Gastroesophageal sphincter (tissue), 4 donors: Measurements from ENCODE around the gene NPAS1. TPM values are rescaled to one million over a fixed set of nuclear protein-coding genes. Genes with fewer than 3 reads are reported as not detected.
"Not testable (repeated sequence)": the region's sequence is repeated elsewhere in the genome, so short reads cannot be mapped to it uniquely, and the experiment has no call there.

Experiments
- ATAC-seq: fragments of 150-250 bp; one replicate; pipeline ENCODE4 v1.9.1; 2016; ENCODE audit warnings: mild to moderate bottlenecking, moderate library complexity
- H3K27ac ChIP-seq, 4 donors: fragments of 200-600 bp; sonication (generic) in 3 of 4; 1 replicate in 3 of 4; 2 replicates in 1 of 4; pipeline ENCODE4 v1.5.1; 2016 to 2019
- H3K27me3 ChIP-seq: fragments of 200-600 bp; sonication (generic); one replicate; pipeline ENCODE4 v1.5.1; 2019
- H3K36me3 ChIP-seq, 2 donors: fragments of 200-600 bp; sonication (generic); one replicate each; pipeline ENCODE4 v1.5.1; 2019; ENCODE audit warnings: control low read depth in 1 of 2
- H3K4me1 ChIP-seq, 3 donors: fragments of 200-600 bp; sonication (generic); 1 replicate in 2 of 3; 2 replicates in 1 of 3; pipeline ENCODE4 v1.5.1; 2016 to 2019; ENCODE audit warnings: control low read depth in 2 of 3
- H3K4me3 ChIP-seq, 2 donors: fragments of 200-600 bp; sonication (generic); one replicate each; pipeline ENCODE4 v1.5.1; 2019; ENCODE audit warnings: mild to moderate bottlenecking in 1 of 2, moderate library complexity in 1 of 2
- H3K9me3 ChIP-seq, 3 donors: fragments of 200-600 bp; sonication (generic); one replicate each; pipeline ENCODE4 v1.5.1; 2017 to 2019; ENCODE audit warnings: control low read depth in 2 of 3
- CTCF ChIP-seq, 4 experiments: fragments of 200-600 bp in 2 of 4; fragments of 450-650 bp in 2 of 4; sonication (generic) in 1 of 4; IDR thresholded peaks; one replicate each; pipeline ENCODE4 v1.5.1; 2017 to 2019; ENCODE audit warnings: antibody characterized with exemption in 4 of 4, mild to moderate bottlenecking in 2 of 4, moderate library complexity in 2 of 4
- EP300 ChIP-seq: sonication (generic); formaldehyde crosslinking; IDR thresholded peaks from one replicate; pipeline ENCODE4 v1.6.1; 2017; ENCODE audit warnings: antibody characterized with exemption, mild to moderate bottlenecking
- POLR2A ChIP-seq, 2 donors: fragments of 450-650 bp; IDR thresholded peaks; one replicate each; pipeline ENCODE4 v1.6.1; 2017; ENCODE audit warnings: antibody characterized with exemption in 2 of 2, mild to moderate bottlenecking in 2 of 2, moderate library complexity in 1 of 2
- POLR2AphosphoS5 ChIP-seq: sonication (generic); formaldehyde crosslinking; IDR thresholded peaks from one replicate; pipeline ENCODE4 v1.6.1; 2017; ENCODE audit warnings: antibody characterized with exemption
- WGBS, 2 donors: methylation state at CpG; one replicate each; pipeline ENCODE4 v1.1.5; 2018; ENCODE audit warnings: low coverage in 1 of 2; 5-methylcytosine and 5-hydroxymethylcytosine counted together
- total RNA-seq, 4 donors: library from RNA; depleted of rRNA; stranded (reverse); fragments of >200 nt; gene quantifications; one replicate each; pipeline ENCODE4 v1.1.0, GENCODE V29; 2016

The NPAS1 gene
- total RNA-seq, 4 donors from 2014 or later: 0.85 TPM; not detected in 3

- WGBS, 2 donors: 71 to 91% methylated on average over 7 to 11 of the region's 13 CpGs
Observed at GRCh38 chr19:47075941-47076340, 56.3 kb downstream of the NPAS1 start.

GRCh38 chr19:47078351-47078750 lies 58.7 kb downstream of the NPAS1 start:
- WGBS, 2 donors: 92 to 94% methylated on average over 5 to 8 of the region's 13 CpGs
- not testable (repeated sequence) for ATAC-seq, H3K27me3 ChIP-seq, H3K4me1 ChIP-seq, H3K9me3 ChIP-seq, H3K4me3 ChIP-seq, H3K27ac ChIP-seq
- peaks cover 0 to 92% of the 10 kb centered on the region in 2 donors for H3K36me3 ChIP-seq

More at GRCh38 chr19:47075941-47076340, 56.3 kb downstream of the NPAS1 start:
- Histone ChIP-seq H3K9me3 (no peaks in the 10 kb centered on the region), H3K4me1 (peaks cover 0 to 8% (median 0%) of the 10 kb centered on the region in 3 donors), H3K27me3 (no peaks in the 10 kb centered on the region), H3K36me3 (peaks cover 0 to 92% of the 10 kb centered on the region in 2 donors), H3K27ac (no peak overlapping the region), H3K4me3 (no peak overlapping the region)
- TF ChIP-seq POLR2AphosphoS5 (no peak), POLR2A (IDR thresholded peaks at IDR 0.05) (no peak), CTCF (IDR thresholded peaks at IDR 0.05) (no peak), EP300 (no peak)
- ATAC-seq: no peak

GRCh38 chr19:47081095-47081494 lies 61.5 kb downstream of the NPAS1 start:
- Histone ChIP-seq H3K9me3 (no peaks in the 10 kb centered on the region), H3K36me3 (peaks cover 0 to 96% of the 10 kb centered on the region in 2 donors), H3K4me1 (peaks cover 0 to 8% (median 0%) of the 10 kb centered on the region in 3 donors), H3K4me3 (no peak overlapping the region), H3K27ac (peak overlapping the region in 2 of 4 donors; percentile 78 to 82), H3K27me3 (no peaks in the 10 kb centered on the region)
- ATAC-seq: no peak
- TF ChIP-seq EP300: no peak
- no peak for TF ChIP-seq POLR2A (IDR thresholded peaks at IDR 0.05)
- TF ChIP-seq CTCF (IDR thresholded peaks at IDR 0.05): no peak
- no peak for TF ChIP-seq POLR2AphosphoS5
- WGBS, 2 donors: 80 to 100% methylated on average over 1 to 2 of the region's 6 CpGs

GRCh38 chr19:47082493-47082892 lies 62.9 kb downstream of the NPAS1 start:
- no peak overlapping the region for H3K27ac ChIP-seq
- no peak for TF ChIP-seq CTCF (IDR thresholded peaks at IDR 0.05)
- no peak for TF ChIP-seq EP300
- TF ChIP-seq POLR2AphosphoS5: no peak
- TF ChIP-seq POLR2A (IDR thresholded peaks at IDR 0.05): no peak
- H3K27me3 ChIP-seq: no peaks in the 10 kb centered on the region
- peaks cover 0 to 96% of the 10 kb centered on the region in 2 donors for H3K36me3 ChIP-seq
- no peaks in the 10 kb centered on the region for H3K9me3 ChIP-seq
- ATAC-seq: no peak
- H3K4me3 ChIP-seq: no peak overlapping the region
- WGBS, 2 donors: 97 to 100% methylated on average over 3 to 5 of the region's 5 CpGs
- peaks cover 0 to 8% (median 0%) of the 10 kb centered on the region in 3 donors for H3K4me1 ChIP-seq

DNA sequence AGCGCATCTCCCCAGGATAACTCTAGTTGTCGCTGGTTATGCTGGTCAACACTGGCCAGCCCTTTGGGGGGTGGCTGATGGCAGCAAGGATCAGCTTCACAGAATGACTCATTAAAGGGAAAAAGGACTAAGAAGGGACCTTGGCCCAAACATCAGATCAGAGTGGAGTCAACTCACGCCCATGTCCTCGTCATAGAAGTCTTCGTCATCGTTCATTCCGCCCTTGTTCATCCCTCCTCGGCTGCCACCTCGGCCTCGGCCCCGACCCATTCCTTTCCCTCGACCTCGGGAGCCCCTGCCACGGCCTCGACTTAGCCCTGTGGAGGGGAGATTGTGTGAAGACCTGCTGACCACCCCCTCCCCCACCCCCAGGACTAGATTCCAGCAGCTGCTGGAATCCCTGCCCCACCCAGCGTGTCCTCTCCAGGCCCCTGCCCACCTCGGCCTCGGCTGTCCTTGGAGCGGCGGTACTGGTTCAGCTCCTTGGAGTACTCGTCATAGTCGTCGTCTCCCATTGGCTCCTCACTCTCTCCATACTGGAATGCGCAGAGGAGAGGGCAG lies 65.3 kb downstream of the NPAS1 start:
- WGBS, 2 donors: 84 to 90% methylated on average over 5 to 17 of the region's 24 CpGs
- no peak for ATAC-seq
- no peak for TF ChIP-seq CTCF (IDR thresholded peaks at IDR 0.05)
- TF ChIP-seq POLR2A (IDR thresholded peaks at IDR 0.05): no peak
- TF ChIP-seq EP300: no peak
- no peak for TF ChIP-seq POLR2AphosphoS5
- Histone ChIP-seq H3K27me3 (no peaks in the 10 kb centered on the region), H3K4me3 (no peak overlapping the region), H3K9me3 (no peaks in the 10 kb centered on the region), H3K4me1 (peaks cover 0 to 2% (median 0%) of the 10 kb centered on the region in 3 donors), H3K36me3 (peaks cover 0 to 100% of the 10 kb centered on the region in 2 donors), H3K27ac (no peak overlapping the region)
